ENCODE measurements around the gene MAGED4. TPM values are rescaled to one million over a fixed set of nuclear protein-coding genes. Genes with fewer than 3 reads are reported as not detected.

The MAGED4 gene
- total RNA-seq, 2 donors from 2014 or later: 0.41 TPM; not detected in 1

Other genes starting within 250 kb of the MAGED4 start
- 1 to 10 TPM; 2.9 to 3.6 TPM for gene MAGED4B, start 115.7 kb upstream of the MAGED4 start, total RNA-seq
- gene XAGE2, start 184.1 kb downstream of the MAGED4 start, total RNA-seq: not detected